ENCODE results near the gene PTCHD4.
A peak's percentile ranks its signal among the peaks of the same experiment; 100 is the strongest.
"Not testable (repeated sequence)": the region's sequence is repeated elsewhere in the genome, so short reads cannot be mapped to it uniquely, and the experiment has no call there.

The PTCHD4 gene

GRCh38 chr6:48111143-48111506, at the start of gene PTCHD4:
PTCHD4 (minus strand) TSS chr6:48111197; CDS start chr6:48068957, 42,240 bp downstream.
- DNase-seq = peak; percentile 64

- DNase-seq = no peak
Observed at GRCh38 chr6:48151142-48151541, 40.1 kb upstream of the PTCHD4 start.

- no peak for DNase-seq
Observed at GRCh38 chr6:48150701-48151100, 39.7 kb upstream of the PTCHD4 start.

GRCh38 chr6:48147051-48147450, 36.1 kb upstream of the PTCHD4 start:
- no peak for DNase-seq

- no peak for DNase-seq
Observed at GRCh38 chr6:48144021-48144420, 33.0 kb upstream of the PTCHD4 start.

GRCh38 chr6:48141975-48142374, 31.0 kb upstream of the PTCHD4 start:
- no peak for DNase-seq

GRCh38 chr6:48139818-48140614, 29.0 kb upstream of the PTCHD4 start:
- no peak for DNase-seq

- no peak for DNase-seq
Observed at GRCh38 chr6:48136856-48137255, 25.9 kb upstream of the PTCHD4 start.

- DNase-seq = no peak
Observed at GRCh38 chr6:48135323-48136084, 24.5 kb upstream of the PTCHD4 start.

GRCh38 chr6:48134246-48134645, 23.2 kb upstream of the PTCHD4 start:
- no peak for DNase-seq

GRCh38 chr6:48123601-48124000, 12.6 kb upstream of the PTCHD4 start:
- no peak for DNase-seq

GRCh38 chr6:48121983-48122749, 11.2 kb upstream of the PTCHD4 start:
- DNase-seq = not testable (repeated sequence)

GRCh38 chr6:48116699-48117645, 6.0 kb upstream of the PTCHD4 start:
- DNase-seq = no peak

GRCh38 chr6:48113130-48113529, 2.1 kb upstream of the PTCHD4 start:
- DNase-seq = no peak

GRCh38 chr6:48111575-48111974, 578 bp upstream of the PTCHD4 start:
- no peak for DNase-seq

GRCh38 chr6:48110436-48111142, 408 bp downstream of the PTCHD4 start:
- DNase-seq = no peak

GRCh38 chr6:48109944-48110343, 1.1 kb downstream of the PTCHD4 start:
- DNase-seq = peak; percentile 50

GRCh38 chr6:48102476-48103195, 8.4 kb downstream of the PTCHD4 start:
- DNase-seq = not testable (repeated sequence)

- DNase-seq = no peak
Observed at GRCh38 chr6:48101290-48101689, 9.7 kb downstream of the PTCHD4 start.

GRCh38 chr6:48100588-48100895, 10.5 kb downstream of the PTCHD4 start:
- no peak for DNase-seq

Measured in NCI-H526 treated with DMSO at 0.1 percent for 48 hours (cell line).